HepG2 (cell line): Measurements from ENCODE around the gene PAM16. TPM values are rescaled to one million over a fixed set of nuclear protein-coding genes. Genes with fewer than 3 reads are reported as not detected.

ENCODE experiments used
- BORCS8-MEF2B ChIP-seq: sonication (generic); formaldehyde crosslinking; IDR thresholded peaks from 2 replicates; pipeline ENCODE4 v1.8.0; 2022; ENCODE audit warnings: mild to moderate bottlenecking, missing genetic modification reagents
- ETV6 ChIP-seq: sonication (generic); formaldehyde crosslinking; conservative IDR thresholded peaks from 2 replicates; pipeline ENCODE4 v1.4.0; 2020; ENCODE audit warnings: missing genetic modification reagents
- IRF2 ChIP-seq: IDR thresholded peaks from 2 replicates; pipeline ENCODE4 v1.6.1; 2018; ENCODE audit warnings: missing genetic modification reagents, missing compliant biosample characterization
- KDM4B ChIP-seq: sonication (generic); formaldehyde crosslinking; IDR thresholded peaks from 2 replicates; pipeline ENCODE4 v1.4.0; 2020; ENCODE audit warnings: missing genetic modification reagents
- MXD4 ChIP-seq: IDR thresholded peaks from 2 replicates; pipeline ENCODE4 v1.6.1; 2016; ENCODE audit warnings: mild to moderate bottlenecking, missing biosample characterization, missing genetic modification reagents
- NCOR1 ChIP-seq: fragments of 200-600 bp; sonication (generic); IDR thresholded peaks from 2 replicates; pipeline ENCODE4 v1.7.0; 2017; ENCODE audit warnings: antibody characterized with exemption, low read length, borderline replicate concordance
- NFKB2 ChIP-seq: sonication (generic); formaldehyde crosslinking; IDR thresholded peaks from 2 replicates; pipeline ENCODE4 v1.4.0; 2020; ENCODE audit warnings: missing genetic modification reagents, borderline replicate concordance
- TCF12 ChIP-seq, 2 experiments: fragments of 450-650 bp in 1 of 2; sonication (generic) in 1 of 2; formaldehyde crosslinking in 1 of 2; IDR thresholded peaks; 2 replicates each; pipeline versions ENCODE4 v1.6.1 to v1.8.0; 2017 to 2022; ENCODE audit warnings: antibody characterized with exemption in 1 of 2, mild to moderate bottlenecking in 1 of 2, missing genetic modification reagents in 1 of 2, moderate library complexity in 1 of 2
- ZBTB43 ChIP-seq: sonication (generic); formaldehyde crosslinking; conservative IDR thresholded peaks from 2 replicates; pipeline ENCODE4 v1.4.0; 2020; ENCODE audit warnings: missing genetic modification reagents
- ZFY ChIP-seq: sonication (generic); formaldehyde crosslinking; IDR thresholded peaks from 2 replicates; pipeline ENCODE4 v1.4.0; 2020; ENCODE audit warnings: missing genetic modification reagents
- ZKSCAN8 ChIP-seq: IDR thresholded peaks from 2 replicates; pipeline ENCODE4 v1.6.1; 2016; ENCODE audit warnings: borderline replicate concordance, missing genetic modification reagents, missing compliant biosample characterization
- ZNF207 ChIP-seq: fragments of 450-650 bp; IDR thresholded peaks from 2 replicates; pipeline ENCODE4 v1.6.1; 2016; ENCODE audit warnings: antibody characterized with exemption, borderline replicate concordance
- ZNF230 ChIP-seq: sonication (generic); formaldehyde crosslinking; IDR thresholded peaks from 2 replicates; pipeline ENCODE4 v1.4.0; 2020; ENCODE audit warnings: mild to moderate bottlenecking, missing genetic modification reagents
- ZNF282 ChIP-seq: fragments of 450-650 bp; IDR thresholded peaks from 2 replicates; pipeline ENCODE4 v1.6.1; 2018; ENCODE audit not compliant: partially characterized antibody
- ZNF639 ChIP-seq: conservative IDR thresholded peaks from 2 replicates; pipeline ENCODE4 v1.6.1; 2018; ENCODE audit warnings: missing genetic modification reagents
- ZUFSP ChIP-seq: sonication (generic); formaldehyde crosslinking; IDR thresholded peaks from 2 replicates; pipeline ENCODE4 v1.9.0; 2021; ENCODE audit warnings: missing genetic modification reagents, mild to moderate bottlenecking, borderline replicate concordance
- polyA plus RNA-seq, 8 experiments: library from polyadenylated mRNA; depleted of rRNA in 3 of 8; stranded (reverse) in 7 of 8; unstranded in 1 of 8; fragments of >200 nt; fragmentation: Illumina TruSeq in 4 of 8; extraction: Trizol in 4 of 8; gene quantifications; 2 replicates each; pipeline versions ENCODE4 v1.2.1 to v1.2.3, GENCODE V29; 2011 to 2016; ENCODE audit warnings: low read depth in 4 of 8, missing spikeins in 1 of 8, mixed read lengths in 1 of 8; ENCODE audit not compliant: insufficient read depth in 1 of 8
- total RNA-seq, 5 experiments: library from RNA; depleted of rRNA; stranded (reverse); fragments of >200 nt; fragmentation: Illumina TruSeq; extraction: Trizol; gene quantifications; 2 replicates each; pipeline ENCODE4 v1.2.3, GENCODE V29; 2016; ENCODE audit warnings: low read depth in 1 of 5
- TF ChIP-seq, protein P1 (sequence below): sonication (generic); formaldehyde crosslinking; IDR thresholded peaks from 2 replicates; pipeline ENCODE4 v1.5.0; 2020; ENCODE audit warnings: missing genetic modification reagents
- TF ChIP-seq, protein P2 (sequence below): sonication (generic); formaldehyde crosslinking; IDR thresholded peaks from 2 replicates; pipeline ENCODE4 v1.9.0; 2021; ENCODE audit warnings: missing genetic modification reagents, borderline replicate concordance
- TF ChIP-seq, protein P3 (sequence below): sonication (generic); formaldehyde crosslinking; IDR thresholded peaks from 2 replicates; pipeline ENCODE4 v1.9.0; 2022; ENCODE audit warnings: low read depth, missing genetic modification reagents

PAM16 gene
- total and polyA plus RNA-seq, 2 of the 13 experiments (the other 11 are each of a cell fraction or from before 2014, with no cell fraction given): 51.5 to 51.8 TPM

DNA sequence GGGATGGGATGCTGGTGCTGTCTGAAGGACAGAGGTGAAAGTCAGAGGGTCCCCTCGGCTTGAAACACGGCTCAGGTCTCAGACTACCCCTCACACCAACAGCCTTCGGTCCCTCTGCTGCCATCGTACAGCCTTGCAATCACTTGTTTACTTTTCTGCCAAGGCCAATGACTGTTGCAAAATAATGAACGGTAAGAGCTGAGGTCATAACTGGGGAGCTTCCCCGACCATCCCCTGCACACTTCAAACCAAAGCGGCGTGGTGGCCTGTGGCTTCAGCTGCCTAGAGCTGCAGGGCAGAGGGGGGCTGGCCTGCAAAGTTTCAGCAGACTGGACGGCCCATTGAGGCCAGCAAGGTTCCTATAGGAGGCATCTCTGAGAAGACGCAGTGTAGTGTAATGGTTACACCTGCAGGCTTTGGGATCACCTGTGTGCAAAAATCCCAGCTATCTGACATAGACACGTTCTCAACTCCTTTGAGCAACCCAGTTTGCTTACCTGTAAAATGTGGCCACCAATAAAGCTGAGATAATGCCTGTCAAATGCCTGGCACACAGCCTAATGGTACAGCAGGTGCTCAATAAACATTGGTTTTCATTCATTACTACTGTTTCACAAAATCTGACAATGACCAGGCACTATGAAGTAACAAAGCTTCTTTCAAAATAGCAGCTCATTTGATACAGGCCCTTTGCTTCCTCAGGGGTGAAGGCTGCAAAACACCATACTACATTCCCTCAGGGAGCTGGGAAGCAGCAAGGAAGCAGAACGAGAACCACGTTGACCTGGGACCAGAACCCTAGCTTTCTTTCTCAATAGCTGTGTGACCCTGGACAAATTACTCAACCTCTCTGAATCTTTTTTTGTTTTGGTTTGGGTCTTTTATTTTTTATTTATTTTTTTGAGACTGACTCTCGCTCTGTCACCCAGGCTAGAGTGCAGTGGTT lies 5.0 kb downstream of the PAM16 start (continued):
- TF ChIP-seq, protein P1, sequence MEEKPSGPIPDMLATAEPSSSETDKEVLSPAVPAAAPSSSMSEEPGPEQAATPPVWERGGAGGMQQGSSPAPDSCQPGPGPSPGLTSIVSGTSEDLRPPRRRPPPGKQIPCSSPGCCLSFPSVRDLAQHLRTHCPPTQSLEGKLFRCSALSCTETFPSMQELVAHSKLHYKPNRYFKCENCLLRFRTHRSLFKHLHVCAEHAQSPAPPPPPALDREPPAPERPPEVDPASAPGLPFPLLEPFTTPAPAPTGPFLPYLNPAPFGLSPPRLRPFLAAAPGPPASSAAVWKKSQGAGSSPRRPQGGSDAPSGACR (CRISPR knock-in tag): no peak
- TF ChIP-seq, protein P2, sequence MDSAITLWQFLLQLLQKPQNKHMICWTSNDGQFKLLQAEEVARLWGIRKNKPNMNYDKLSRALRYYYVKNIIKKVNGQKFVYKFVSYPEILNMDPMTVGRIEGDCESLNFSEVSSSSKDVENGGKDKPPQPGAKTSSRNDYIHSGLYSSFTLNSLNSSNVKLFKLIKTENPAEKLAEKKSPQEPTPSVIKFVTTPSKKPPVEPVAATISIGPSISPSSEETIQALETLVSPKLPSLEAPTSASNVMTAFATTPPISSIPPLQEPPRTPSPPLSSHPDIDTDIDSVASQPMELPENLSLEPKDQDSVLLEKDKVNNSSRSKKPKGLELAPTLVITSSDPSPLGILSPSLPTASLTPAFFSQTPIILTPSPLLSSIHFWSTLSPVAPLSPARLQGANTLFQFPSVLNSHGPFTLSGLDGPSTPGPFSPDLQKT: no peak
- TF ChIP-seq MXD4 (CRISPR knock-in tag) (peak; percentile 70), KDM4B (CRISPR knock-in tag) (0 out of 2 replicates have a peak, but pooled peaks have one; percentile 61), ZBTB43 (CRISPR knock-in tag) (peak; percentile 59; the same call in 1 of the 2 replicates), ZNF282 (no peak), IRF2 (peak; percentile 81), ZNF207 (no peak), ZUFSP (CRISPR knock-in tag) (no peak), ZNF639 (CRISPR knock-in tag) (peak; percentile 75), ZNF230 (CRISPR knock-in tag) (peak; percentile 29; the same call in 1 of the 2 replicates), NCOR1 (no peak), BORCS8-MEF2B (CRISPR knock-in tag) (no peak; the same call in 1 of the 2 replicates), ZFY (CRISPR knock-in tag) (peak; percentile 51), NFKB2 (CRISPR knock-in tag) (peak; percentile 77; the same call in 1 of the 2 replicates), ZKSCAN8 (peak; percentile 58; the same call in 1 of the 2 replicates), TCF12 (IDR thresholded peaks at IDR 0.05) (no peak), TCF12 (CRISPR knock-in tag; IDR thresholded peaks at IDR 0.05) (peak; percentile 61; the same call in 1 of the 2 replicates), ETV6 (CRISPR knock-in tag) (0 out of 2 replicates have a peak, but pooled peaks have one; percentile 32)
- TF ChIP-seq, protein P3, sequence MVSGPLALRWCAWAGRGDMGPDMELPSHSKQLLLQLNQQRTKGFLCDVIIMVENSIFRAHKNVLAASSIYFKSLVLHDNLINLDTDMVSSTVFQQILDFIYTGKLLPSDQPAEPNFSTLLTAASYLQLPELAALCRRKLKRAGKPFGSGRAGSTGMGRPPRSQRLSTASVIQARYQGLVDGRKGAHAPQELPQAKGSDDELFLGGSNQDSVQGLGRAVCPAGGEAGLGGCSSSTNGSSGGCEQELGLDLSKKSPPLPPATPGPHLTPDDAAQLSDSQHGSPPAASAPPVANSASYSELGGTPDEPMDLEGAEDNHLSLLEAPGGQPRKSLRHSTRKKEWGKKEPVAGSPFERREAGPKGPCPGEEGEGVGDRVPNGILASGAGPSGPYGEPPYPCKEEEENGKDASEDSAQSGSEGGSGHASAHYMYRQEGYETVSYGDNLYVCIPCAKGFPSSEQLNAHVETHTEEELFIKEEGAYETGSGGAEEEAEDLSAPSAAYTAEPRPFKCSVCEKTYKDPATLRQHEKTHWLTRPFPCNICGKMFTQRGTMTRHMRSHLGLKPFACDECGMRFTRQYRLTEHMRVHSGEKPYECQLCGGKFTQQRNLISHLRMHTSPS (CRISPR knock-in tag): peak; percentile 68
